ENCODE data around the gene FOXO3B. TPM values are rescaled to one million over a fixed set of nuclear protein-coding genes. Genes with fewer than 3 reads are reported as not detected.
"Not testable (repeated sequence)": the region's sequence is repeated elsewhere in the genome, so short reads cannot be mapped to it uniquely, and the experiment has no call there.

Gene FOXO3B
- 4.5 TPM in 1 of 2 replicates, not detected in the other for total RNA-seq (2014; rRNA removed; shearing (Covaris generic); ENCODE audit: low replicate concordance)

GRCh38 chr17:18681767-18682571 is at the start of gene FOXO3B:
Gene FOXO3B, minus strand, starts transcription at chr17:18682314. Its CDS starts 663 bp downstream, at chr17:18681651.
- H3K9me3 ChIP-seq, H3K4me3 ChIP-seq, H3K27me3 ChIP-seq, H3K36me3 ChIP-seq: not testable (repeated sequence)
- peak; percentile 40 for DNase-seq

GRCh38 chr17:18723509-18723908 is 41.4 kb upstream of the FOXO3B start:
- DNase-seq, H3K9me3 ChIP-seq, H3K36me3 ChIP-seq, H3K4me3 ChIP-seq, H3K27me3 ChIP-seq: not testable (repeated sequence)

- not testable (repeated sequence) for H3K27me3 ChIP-seq, H3K36me3 ChIP-seq, H3K9me3 ChIP-seq, H3K4me3 ChIP-seq
- DNase-seq = peak; percentile 22
Observed at GRCh38 chr17:18722612-18723011, 40.5 kb upstream of the FOXO3B start.

GRCh38 chr17:18721775-18722547 is 39.8 kb upstream of the FOXO3B start:
- H3K4me3 ChIP-seq, DNase-seq, H3K9me3 ChIP-seq, H3K36me3 ChIP-seq, H3K27me3 ChIP-seq: not testable (repeated sequence)

GRCh38 chr17:18719428-18720110 is 37.5 kb upstream of the FOXO3B start:
- not testable (repeated sequence) for H3K27me3 ChIP-seq, H3K4me3 ChIP-seq, H3K36me3 ChIP-seq, H3K9me3 ChIP-seq, DNase-seq

- not testable (repeated sequence) for H3K27me3 ChIP-seq, H3K4me3 ChIP-seq, H3K9me3 ChIP-seq, H3K36me3 ChIP-seq
- DNase-seq = peak; percentile 75
Observed at GRCh38 chr17:18718643-18719427, 36.7 kb upstream of the FOXO3B start.

- H3K27me3 ChIP-seq, H3K36me3 ChIP-seq, H3K9me3 ChIP-seq, H3K4me3 ChIP-seq: not testable (repeated sequence)
- DNase-seq = peak; percentile 29
Observed at GRCh38 chr17:18712354-18712999, 30.4 kb upstream of the FOXO3B start.

GRCh38 chr17:18708215-18708614 is 26.1 kb upstream of the FOXO3B start:
- not testable (repeated sequence) for DNase-seq, H3K27me3 ChIP-seq, H3K4me3 ChIP-seq

GRCh38 chr17:18705955-18706354 is 23.8 kb upstream of the FOXO3B start:
- H3K36me3 ChIP-seq, H3K27me3 ChIP-seq, H3K9me3 ChIP-seq, H3K4me3 ChIP-seq, DNase-seq: not testable (repeated sequence)

More at GRCh38 chr17:18708215-18708614, 26.1 kb upstream of the FOXO3B start:
- H3K9me3 ChIP-seq, H3K36me3 ChIP-seq: not testable (repeated sequence)

- not testable (repeated sequence) for DNase-seq, H3K36me3 ChIP-seq, H3K9me3 ChIP-seq, H3K27me3 ChIP-seq
- H3K4me3 ChIP-seq = peak overlapping the region; percentile 49
Observed at GRCh38 chr17:18698473-18699103, 16.5 kb upstream of the FOXO3B start.

GRCh38 chr17:18695143-18695542 is 13.0 kb upstream of the FOXO3B start:
- not testable (repeated sequence) for H3K4me3 ChIP-seq, H3K9me3 ChIP-seq, H3K36me3 ChIP-seq, H3K27me3 ChIP-seq, DNase-seq

- H3K36me3 ChIP-seq, H3K27me3 ChIP-seq, H3K4me3 ChIP-seq, H3K9me3 ChIP-seq, DNase-seq: not testable (repeated sequence)
Observed at GRCh38 chr17:18682668-18683067, 554 bp upstream of the FOXO3B start.

- H3K9me3 ChIP-seq, DNase-seq, H3K27me3 ChIP-seq, H3K36me3 ChIP-seq, H3K4me3 ChIP-seq: not testable (repeated sequence)
Observed at GRCh38 chr17:18677381-18677780, 4.7 kb downstream of the FOXO3B start.

GRCh38 chr17:18676928-18677327 is 5.2 kb downstream of the FOXO3B start:
- DNase-seq = not testable (repeated sequence)

GRCh38 chr17:18672395-18673227 is 9.5 kb downstream of the FOXO3B start:
- H3K9me3 ChIP-seq, DNase-seq, H3K27me3 ChIP-seq, H3K4me3 ChIP-seq, H3K36me3 ChIP-seq: not testable (repeated sequence)

More at GRCh38 chr17:18676928-18677327, 5.2 kb downstream of the FOXO3B start:
- H3K27me3 ChIP-seq, H3K9me3 ChIP-seq, H3K36me3 ChIP-seq, H3K4me3 ChIP-seq: not testable (repeated sequence)

All from MG63 (cell line).